CD14-positive monocyte (primary cell): ENCODE results near the gene WNT2. TPM values are rescaled to one million over a fixed set of nuclear protein-coding genes. Genes with fewer than 3 reads are reported as not detected.

ENCODE experiments used
- DNase-seq, 3 donors: peaks; one replicate each; pipeline ENCODE4 v3.0.0-alpha.2; 2011 to 2022
- H2AFZ ChIP-seq: 2 replicates; pipeline ENCODE4 v1.6.0; 2012; ENCODE audit warnings: mild to moderate bottlenecking, low read depth, low read length, inconsistent platforms; ENCODE audit not compliant: insufficient read depth, poor library complexity, severe bottlenecking
- H3K27ac ChIP-seq, 2 donors: 1 replicate in 1 of 2; 2 replicates in 1 of 2; pipeline ENCODE4 v1.5.1; 2012 to 2013; ENCODE audit warnings: low read length in 2 of 2, control low read depth in 1 of 2, inconsistent platforms in 1 of 2, low read depth in 1 of 2, mild to moderate bottlenecking in 1 of 2
- H3K27me3 ChIP-seq, 2 donors: one replicate each; pipeline versions ENCODE4 v1.6.0 to v1.6.1; 2011 to 2013; ENCODE audit warnings: low read length in 2 of 2; ENCODE audit not compliant: control insufficient read depth in 2 of 2, insufficient read depth in 2 of 2
- H3K36me3 ChIP-seq, 2 donors: replicated peaks in 1 of 2; 1 replicate in 1 of 2; 2 replicates in 1 of 2; pipeline versions ENCODE4 v1.5.1 to v1.6.1; 2012 to 2013; ENCODE audit warnings: low read length in 2 of 2, control low read depth in 1 of 2, inconsistent platforms in 1 of 2, mild to moderate bottlenecking in 1 of 2; ENCODE audit not compliant: insufficient read depth in 2 of 2, control insufficient read depth in 1 of 2
- H3K4me1 ChIP-seq, 2 donors: 1 replicate in 1 of 2; 2 replicates in 1 of 2; pipeline versions ENCODE4 v1.5.1 to v1.6.1; 2012 to 2013; ENCODE audit warnings: low read length in 2 of 2, control low read depth in 1 of 2, inconsistent platforms in 1 of 2, mild to moderate bottlenecking in 1 of 2, moderate library complexity in 1 of 2; ENCODE audit not compliant: insufficient read depth in 2 of 2, control insufficient read depth in 1 of 2
- H3K4me2 ChIP-seq: replicated peaks from 2 replicates; pipeline ENCODE3; 2012; ENCODE audit warnings: low read length, moderate library complexity, mild to moderate bottlenecking; ENCODE audit not compliant: poor library complexity, severe bottlenecking; ENCODE audit errors: extremely low read depth
- H3K4me3 ChIP-seq, 3 experiments: fragments of 200-600 bp in 1 of 3; sonication (generic) in 1 of 3; replicated peaks in 1 of 3; 1 replicate in 2 of 3; 2 replicates in 1 of 3; pipeline ENCODE4 v1.5.1; 2011 to 2013; ENCODE audit warnings: low read length in 3 of 3, mild to moderate bottlenecking in 3 of 3, control low read depth in 2 of 3, low read depth in 2 of 3, inconsistent platforms in 1 of 3, moderate library complexity in 1 of 3
- H3K79me2 ChIP-seq: 2 replicates; pipeline ENCODE4 v1.6.0; 2012; ENCODE audit warnings: mild to moderate bottlenecking, control low read depth, inconsistent platforms, low read length, moderate library complexity; ENCODE audit not compliant: insufficient read depth
- H3K9ac ChIP-seq: 2 replicates; pipeline ENCODE4 v1.6.0; 2017; ENCODE audit warnings: low read length, mild to moderate bottlenecking; ENCODE audit not compliant: insufficient read depth, poor library complexity, severe bottlenecking
- H3K9me3 ChIP-seq, 2 donors: replicated peaks in 1 of 2; 1 replicate in 1 of 2; 2 replicates in 1 of 2; pipeline versions ENCODE4 v1.5.1 to v1.6.1; 2012 to 2013; ENCODE audit warnings: low read length in 2 of 2, control low read depth in 1 of 2; ENCODE audit not compliant: control insufficient read depth in 1 of 2, insufficient read depth in 1 of 2
- H4K20me1 ChIP-seq: 2 replicates; pipeline ENCODE4 v1.6.0; 2012; ENCODE audit warnings: mild to moderate bottlenecking, low read length, control low read depth, moderate library complexity; ENCODE audit not compliant: insufficient read depth
- H3K27ac Mint-ChIP-seq, 7 donors: one replicate each; pipeline ENCODE4 v1.8.0; 2020; ENCODE audit warnings: mild to moderate bottlenecking in 7 of 7, mixed read lengths in 7 of 7, moderate library complexity in 6 of 7, inconsistent platforms in 2 of 7
- H3K27me3 Mint-ChIP-seq, 3 donors: one replicate each; pipeline ENCODE4 v1.8.0; 2021 to 2022; ENCODE audit warnings: low read depth in 3 of 3, mild to moderate bottlenecking in 3 of 3, mixed read lengths in 3 of 3, moderate library complexity in 3 of 3, inconsistent platforms in 1 of 3
- H3K36me3 Mint-ChIP-seq, 2 donors: one replicate each; pipeline ENCODE4 v1.8.0; 2020; ENCODE audit warnings: mixed read lengths in 2 of 2, inconsistent platforms in 1 of 2, mild to moderate bottlenecking in 1 of 2
- H3K4me1 Mint-ChIP-seq: one replicate; pipeline ENCODE4 v1.8.0; 2020; ENCODE audit warnings: mild to moderate bottlenecking, mixed read lengths
- H3K4me3 Mint-ChIP-seq, 2 donors: one replicate each; pipeline ENCODE4 v1.8.0; 2020; ENCODE audit warnings: mild to moderate bottlenecking in 2 of 2, mixed read lengths in 2 of 2, moderate library complexity in 1 of 2
- H3K9me3 Mint-ChIP-seq, 7 donors: one replicate each; pipeline ENCODE4 v1.8.0; 2020 to 2022; ENCODE audit warnings: mixed read lengths in 7 of 7, mild to moderate bottlenecking in 6 of 7, moderate library complexity in 6 of 7, inconsistent platforms in 2 of 7
- CTCF ChIP-seq: fragments of 200-600 bp; IDR thresholded peaks from one replicate; pipeline ENCODE4 v1.8.0; 2022; ENCODE audit warnings: antibody characterized with exemption, mild to moderate bottlenecking
- WGBS: methylation state at CpG from one replicate; pipeline ENCODE4 v1.1.5; 2013; ENCODE audit warnings: missing lambda C conversion rate; ENCODE audit not compliant: insufficient coverage; 5-methylcytosine and 5-hydroxymethylcytosine counted together
- intact Hi-C, 2 donors: fragments of 100-400 bp; cut with micrococcal nuclease; formaldehyde crosslinking; loops; one replicate each; pipeline versions ENCODE4 v1.15.0 to v1.15.1; 2023
- polyA minus RNA-seq: library from RNA; depleted of rRNA, polyadenylated mRNA; stranded (reverse); fragments of >200 nt; gene quantifications from 2 replicates; pipeline ENCODE4 v1.2.3, GENCODE V29; 2012
- polyA plus RNA-seq, 3 donors: library from polyadenylated mRNA; depleted of rRNA in 1 of 3; unstranded in 2 of 3; stranded (reverse) in 1 of 3; fragments of 300-500 nt in 2 of 3; fragments of >200 nt in 1 of 3; fragmentation: Illumina TruSeq in 2 of 3; gene quantifications; 1 replicate in 2 of 3; 2 replicates in 1 of 3; pipeline ENCODE4 v1.2.3, GENCODE V29; 2012 to 2021
- total RNA-seq, 12 experiments: library from RNA in 1 of 12; stranded (reverse) in 1 of 12; fragments of 120-200 nt in 1 of 12; gene quantifications; one replicate each; pipeline ENCODE4 v1.2.4 and lab custom pipeline; 2013 to 2026; ENCODE audit warnings: mixed read lengths in 6 of 12, inconsistent platforms in 1 of 12

The WNT2 gene
- total RNA-seq (2013): not detected
- polyA plus RNA-seq (not detected), polyA minus RNA-seq (not detected in 2 replicates), total RNA-seq (lab: John Stamatoyannopoulos, UW) (0 to 1.3 (median 0) reads per million in 11 experiments)

GRCh38 chr7:117322741-117323304 is at the start of gene WNT2:
TSS of gene WNT2 (minus strand) at chr7:117323058. CDS start at chr7:117322989, 69 bp downstream.
- H3K9ac ChIP-seq: no peak within 1 kb of the TSS
- no peaks in the 10 kb centered on the region for H4K20me1 ChIP-seq
- intact Hi-C loops: no loop called here
- peaks cover 2% of the 10 kb centered on the region for H3K4me1 Mint-ChIP-seq
- no peak within 1 kb of the TSS for H3K4me3 ChIP-seq
- no peak within 1 kb of the TSS for H3K27ac ChIP-seq
- no peak within 1 kb of the TSS for H2AFZ ChIP-seq
- H3K9me3 ChIP-seq: peaks cover 3 to 15% of the 10 kb centered on the region in 2 donors
- H3K79me2 ChIP-seq: no peaks in the 10 kb centered on the region
- peaks cover 0 to 2% of the 10 kb centered on the region in 2 donors for H3K36me3 Mint-ChIP-seq
- H3K9me3 Mint-ChIP-seq: peaks cover 0 to 20% (median 3%) of the 10 kb centered on the region in 7 donors
- no peak within 1 kb of the TSS for H3K4me2 ChIP-seq
- H3K27ac Mint-ChIP-seq: no peak within 1 kb of the TSS
- no peak for DNase-seq
- TF ChIP-seq CTCF: no peak
- peaks cover 47 to 70% (median 56%) of the 10 kb centered on the region in 3 donors for H3K27me3 Mint-ChIP-seq
- peak within 1 kb of the TSS in 1 of 2 donors; percentile 85 for H3K4me3 Mint-ChIP-seq
- under 1% methylated on average over 59 of the region's 60 CpGs for WGBS
- no peaks in the 10 kb centered on the region for H3K36me3 ChIP-seq
- H3K27me3 ChIP-seq: peaks cover 46 to 69% of the 10 kb centered on the region in 2 donors
- H3K4me1 ChIP-seq: no peaks in the 10 kb centered on the region

DNA sequence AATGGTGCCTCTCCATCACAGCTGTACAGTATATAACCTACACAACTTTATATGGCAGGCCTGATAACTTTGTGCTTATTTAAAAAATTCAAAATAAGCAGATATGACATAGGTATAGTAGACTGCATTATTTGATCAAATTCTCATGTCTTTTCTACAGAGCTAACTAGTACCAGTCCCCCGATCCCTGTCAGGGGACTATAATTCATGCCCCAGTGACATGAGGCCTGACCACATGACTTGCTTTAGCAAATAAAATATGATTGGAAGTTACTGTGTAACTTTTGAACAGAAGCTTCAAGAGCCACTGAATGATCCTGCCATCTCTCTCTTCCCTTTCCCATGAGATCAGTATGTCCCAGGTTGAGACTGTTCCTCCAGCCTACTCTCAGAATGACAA is 49.2 kb upstream of the WNT2 start:
- DNase-seq: no peak
- H3K9me3 Mint-ChIP-seq: no peaks in the 10 kb centered on the region
- peaks cover 0 to 2% of the 10 kb centered on the region in 2 donors for H3K27me3 ChIP-seq
- TF ChIP-seq CTCF: no peak
- H3K9ac ChIP-seq: no peak overlapping the region
- no peak overlapping the region for H3K4me2 ChIP-seq
- H3K4me1 ChIP-seq: no peaks in the 10 kb centered on the region
- no peak overlapping the region for H3K27ac ChIP-seq
- no peaks in the 10 kb centered on the region for H3K79me2 ChIP-seq
- peaks cover 1 to 4% (median 2%) of the 10 kb centered on the region in 3 donors for H3K27me3 Mint-ChIP-seq
- no peak overlapping the region for H3K4me3 Mint-ChIP-seq
- H3K4me1 Mint-ChIP-seq: no peaks in the 10 kb centered on the region
- H3K9me3 ChIP-seq: no peaks in the 10 kb centered on the region
- no peaks in the 10 kb centered on the region for H4K20me1 ChIP-seq
- H2AFZ ChIP-seq: no peak overlapping the region
- H3K36me3 ChIP-seq: no peaks in the 10 kb centered on the region
- no CpG with 5 or more reads among the region's 1 CpG for WGBS
- intact Hi-C loops: no loop called here
- H3K36me3 Mint-ChIP-seq: no peaks in the 10 kb centered on the region
- H3K4me3 ChIP-seq: no peak overlapping the region
- H3K27ac Mint-ChIP-seq: no peak overlapping the region
